ENCODE measurements around the gene SDC1.

DNA sequence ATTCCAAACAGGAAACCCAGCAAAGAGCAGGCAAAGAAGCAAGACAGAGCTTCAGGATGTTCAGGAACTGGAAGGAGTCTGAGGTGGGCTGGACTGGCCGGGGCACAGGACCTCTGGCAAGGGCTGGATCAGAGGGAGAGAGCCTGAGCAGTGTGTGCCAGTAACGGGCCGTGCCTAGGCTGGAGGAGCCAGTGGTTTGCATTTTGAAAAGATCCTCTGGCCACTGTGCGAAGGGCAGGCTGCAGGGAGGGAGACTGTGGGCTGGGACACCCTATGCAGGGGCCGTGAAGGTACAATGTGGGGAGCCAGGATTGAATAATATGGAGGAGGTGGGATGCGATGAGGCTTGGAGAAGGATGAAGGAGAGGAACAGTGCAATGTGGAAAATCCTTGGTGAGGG, 6.2 kb upstream of the SDC1 start:
- TF ChIP-seq, protein P1, sequence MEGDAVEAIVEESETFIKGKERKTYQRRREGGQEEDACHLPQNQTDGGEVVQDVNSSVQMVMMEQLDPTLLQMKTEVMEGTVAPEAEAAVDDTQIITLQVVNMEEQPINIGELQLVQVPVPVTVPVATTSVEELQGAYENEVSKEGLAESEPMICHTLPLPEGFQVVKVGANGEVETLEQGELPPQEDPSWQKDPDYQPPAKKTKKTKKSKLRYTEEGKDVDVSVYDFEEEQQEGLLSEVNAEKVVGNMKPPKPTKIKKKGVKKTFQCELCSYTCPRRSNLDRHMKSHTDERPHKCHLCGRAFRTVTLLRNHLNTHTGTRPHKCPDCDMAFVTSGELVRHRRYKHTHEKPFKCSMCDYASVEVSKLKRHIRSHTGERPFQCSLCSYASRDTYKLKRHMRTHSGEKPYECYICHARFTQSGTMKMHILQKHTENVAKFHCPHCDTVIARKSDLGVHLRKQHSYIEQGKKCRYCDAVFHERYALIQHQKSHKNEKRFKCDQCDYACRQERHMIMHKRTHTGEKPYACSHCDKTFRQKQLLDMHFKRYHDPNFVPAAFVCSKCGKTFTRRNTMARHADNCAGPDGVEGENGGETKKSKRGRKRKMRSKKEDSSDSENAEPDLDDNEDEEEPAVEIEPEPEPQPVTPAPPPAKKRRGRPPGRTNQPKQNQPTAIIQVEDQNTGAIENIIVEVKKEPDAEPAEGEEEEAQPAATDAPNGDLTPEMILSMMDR (IDR thresholded peaks at IDR 0.05), result no peak
- TF ChIP-seq POLR2A (IDR thresholded peaks at IDR 0.05), result no peak
